ENCODE measurements around the gene TMEM100.

DNA sequence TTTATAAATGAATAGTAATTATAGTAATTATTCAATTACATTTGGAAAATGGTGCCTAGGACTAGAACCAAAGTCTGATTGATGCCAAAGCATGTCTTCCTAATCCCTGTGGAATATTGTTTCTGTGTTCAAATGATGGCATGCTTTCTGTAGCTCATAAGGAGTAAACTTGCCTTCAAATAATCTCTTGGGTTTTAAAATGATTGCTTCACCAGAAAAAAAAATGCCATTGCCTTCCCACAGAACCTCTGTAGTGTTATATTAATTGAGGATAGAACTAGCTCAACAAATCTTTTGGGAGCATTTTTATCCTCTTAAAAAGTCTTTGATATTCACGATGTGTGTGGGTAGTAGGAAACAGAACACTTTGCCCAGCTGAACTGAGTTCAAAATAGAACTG is 7.7 kb upstream of the TMEM100 start:
- TF ChIP-seq EZH2phosphoT487 (IDR thresholded peaks at IDR 0.05; ENCODE audit: borderline replicate concordance, low read length) = no peak
- TF ChIP-seq, protein P1, sequence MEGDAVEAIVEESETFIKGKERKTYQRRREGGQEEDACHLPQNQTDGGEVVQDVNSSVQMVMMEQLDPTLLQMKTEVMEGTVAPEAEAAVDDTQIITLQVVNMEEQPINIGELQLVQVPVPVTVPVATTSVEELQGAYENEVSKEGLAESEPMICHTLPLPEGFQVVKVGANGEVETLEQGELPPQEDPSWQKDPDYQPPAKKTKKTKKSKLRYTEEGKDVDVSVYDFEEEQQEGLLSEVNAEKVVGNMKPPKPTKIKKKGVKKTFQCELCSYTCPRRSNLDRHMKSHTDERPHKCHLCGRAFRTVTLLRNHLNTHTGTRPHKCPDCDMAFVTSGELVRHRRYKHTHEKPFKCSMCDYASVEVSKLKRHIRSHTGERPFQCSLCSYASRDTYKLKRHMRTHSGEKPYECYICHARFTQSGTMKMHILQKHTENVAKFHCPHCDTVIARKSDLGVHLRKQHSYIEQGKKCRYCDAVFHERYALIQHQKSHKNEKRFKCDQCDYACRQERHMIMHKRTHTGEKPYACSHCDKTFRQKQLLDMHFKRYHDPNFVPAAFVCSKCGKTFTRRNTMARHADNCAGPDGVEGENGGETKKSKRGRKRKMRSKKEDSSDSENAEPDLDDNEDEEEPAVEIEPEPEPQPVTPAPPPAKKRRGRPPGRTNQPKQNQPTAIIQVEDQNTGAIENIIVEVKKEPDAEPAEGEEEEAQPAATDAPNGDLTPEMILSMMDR (conservative IDR thresholded peaks at IDR 0.05; ENCODE audit: low read depth, low read length) = no peak

Data from PC-3 (cell line).